ENCODE results near the gene OMP.

OMP gene

DNA sequence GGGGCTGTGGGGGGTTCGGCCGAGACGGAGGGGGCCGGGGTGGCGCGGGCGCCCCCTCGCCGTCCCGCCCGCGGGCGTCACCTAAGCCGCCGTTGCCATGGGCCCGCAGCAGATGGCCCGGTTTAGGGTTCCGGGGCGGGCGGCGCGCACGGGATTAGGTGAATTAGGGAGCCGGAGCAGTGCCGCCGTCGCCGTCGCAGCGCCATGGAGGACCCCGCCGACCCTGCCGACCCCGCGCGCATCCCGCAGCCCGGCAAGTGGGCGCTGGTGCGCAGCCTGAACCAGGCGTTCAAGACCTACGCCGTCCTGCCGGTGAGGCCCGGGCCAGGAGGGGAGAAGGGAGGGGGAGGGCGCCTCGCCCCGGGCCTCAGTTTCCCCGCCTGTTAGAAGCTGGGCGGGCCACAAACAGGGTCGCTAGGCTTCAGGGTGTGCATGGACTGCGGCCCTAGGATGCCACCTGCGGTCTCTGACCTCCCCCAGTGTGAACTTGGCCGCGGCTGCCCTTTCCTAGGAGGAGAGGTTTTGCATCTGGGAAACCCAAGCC, 35.5 kb downstream of the OMP start:
- TF ChIP-seq, protein P1, sequence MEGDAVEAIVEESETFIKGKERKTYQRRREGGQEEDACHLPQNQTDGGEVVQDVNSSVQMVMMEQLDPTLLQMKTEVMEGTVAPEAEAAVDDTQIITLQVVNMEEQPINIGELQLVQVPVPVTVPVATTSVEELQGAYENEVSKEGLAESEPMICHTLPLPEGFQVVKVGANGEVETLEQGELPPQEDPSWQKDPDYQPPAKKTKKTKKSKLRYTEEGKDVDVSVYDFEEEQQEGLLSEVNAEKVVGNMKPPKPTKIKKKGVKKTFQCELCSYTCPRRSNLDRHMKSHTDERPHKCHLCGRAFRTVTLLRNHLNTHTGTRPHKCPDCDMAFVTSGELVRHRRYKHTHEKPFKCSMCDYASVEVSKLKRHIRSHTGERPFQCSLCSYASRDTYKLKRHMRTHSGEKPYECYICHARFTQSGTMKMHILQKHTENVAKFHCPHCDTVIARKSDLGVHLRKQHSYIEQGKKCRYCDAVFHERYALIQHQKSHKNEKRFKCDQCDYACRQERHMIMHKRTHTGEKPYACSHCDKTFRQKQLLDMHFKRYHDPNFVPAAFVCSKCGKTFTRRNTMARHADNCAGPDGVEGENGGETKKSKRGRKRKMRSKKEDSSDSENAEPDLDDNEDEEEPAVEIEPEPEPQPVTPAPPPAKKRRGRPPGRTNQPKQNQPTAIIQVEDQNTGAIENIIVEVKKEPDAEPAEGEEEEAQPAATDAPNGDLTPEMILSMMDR (IDR thresholded peaks at IDR 0.05; ENCODE audit: insufficient read depth, low read depth, low read length, missing control alignments), result no peak
- DNase-seq (ENCODE audit: low read depth), result no peak
- H3K4me3 ChIP-seq (ENCODE audit: low read length), result no peak overlapping the region

DNA sequence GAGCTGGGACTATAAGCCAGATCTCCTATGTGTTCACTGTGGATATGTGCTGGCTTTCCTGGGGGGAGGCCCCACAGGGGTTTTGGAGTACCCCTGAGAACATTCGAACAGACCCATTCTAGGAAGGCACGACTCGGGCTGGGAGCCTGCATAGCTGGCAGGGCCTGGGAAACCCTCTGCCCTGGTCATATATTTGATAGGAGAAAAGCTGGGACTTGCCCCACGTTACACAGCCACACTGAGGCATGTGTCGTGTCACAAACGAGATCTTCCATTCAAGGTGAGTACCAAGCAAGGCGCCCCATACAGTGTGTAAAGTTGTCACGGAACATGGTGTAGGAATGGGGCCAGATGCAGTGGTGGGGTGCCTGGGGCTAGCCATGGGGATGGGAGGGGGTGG, 36.6 kb downstream of the OMP start:
- no peak overlapping the region for H3K4me3 ChIP-seq (ENCODE audit: low read length)
- DNase-seq (ENCODE audit: low read depth), result no peak
- TF ChIP-seq, protein P1 (IDR thresholded peaks at IDR 0.05; ENCODE audit: insufficient read depth, low read depth, low read length, missing control alignments), result no peak

DNA sequence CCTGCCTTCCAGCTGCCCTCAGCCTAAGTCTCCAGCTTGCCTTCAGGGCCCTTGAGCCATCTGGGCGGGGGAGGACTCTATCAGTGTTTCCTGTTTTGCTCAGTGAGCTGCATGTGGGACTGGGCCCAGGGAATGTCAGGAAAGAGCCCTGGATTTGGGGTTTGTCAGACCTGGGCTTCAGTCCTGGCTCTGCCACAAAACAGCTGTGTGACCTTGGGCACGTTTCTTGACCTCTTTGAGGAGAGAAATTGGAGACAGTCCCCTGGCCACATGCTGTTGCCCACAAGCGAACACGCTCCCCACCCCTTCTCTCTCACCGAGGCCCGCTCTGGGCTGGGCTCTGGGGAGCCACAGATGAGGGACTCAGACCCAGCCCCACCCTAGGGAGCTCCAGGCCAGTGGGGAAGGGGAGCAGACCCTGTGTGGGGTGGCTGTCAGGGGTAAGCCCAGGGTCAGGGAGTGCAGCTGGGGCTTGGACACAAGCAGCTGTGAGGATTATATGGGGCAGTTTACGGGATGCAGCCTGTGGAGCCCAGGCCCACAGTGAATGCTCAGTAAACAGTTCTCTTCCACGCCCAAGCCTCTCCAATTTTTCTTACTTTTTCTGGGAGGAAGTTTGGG, 37.7 kb downstream of the OMP start:
- TF ChIP-seq, protein P1 (IDR thresholded peaks at IDR 0.05; ENCODE audit: insufficient read depth, low read depth, low read length, missing control alignments), result no peak
- H3K4me3 ChIP-seq (ENCODE audit: low read length), result no peak overlapping the region
- peak; percentile 27 for DNase-seq (ENCODE audit: low read depth)

DNA sequence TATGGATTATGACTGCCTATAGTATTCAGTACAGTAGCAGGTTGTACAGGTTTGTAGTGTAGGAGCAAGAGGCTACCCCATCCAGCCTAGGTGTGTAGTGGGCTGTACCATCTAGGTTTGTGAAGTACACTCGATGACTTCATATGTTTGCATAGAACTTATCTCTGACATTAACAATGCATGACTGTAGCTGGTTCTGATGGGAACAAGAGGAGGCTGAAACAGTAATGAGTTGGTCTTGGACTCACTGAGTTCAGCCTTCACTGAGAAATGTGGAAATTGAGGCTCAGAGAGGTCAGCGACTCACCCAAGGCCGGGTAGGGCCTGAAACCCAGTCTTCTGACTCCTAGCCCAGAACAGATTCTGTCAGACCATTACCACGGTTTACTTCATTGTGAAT, 38.4 kb downstream of the OMP start:
- TF ChIP-seq, protein P1 (IDR thresholded peaks at IDR 0.05; ENCODE audit: insufficient read depth, low read depth, low read length, missing control alignments), result no peak
- peak; percentile 84 for DNase-seq (ENCODE audit: low read depth)

DNA sequence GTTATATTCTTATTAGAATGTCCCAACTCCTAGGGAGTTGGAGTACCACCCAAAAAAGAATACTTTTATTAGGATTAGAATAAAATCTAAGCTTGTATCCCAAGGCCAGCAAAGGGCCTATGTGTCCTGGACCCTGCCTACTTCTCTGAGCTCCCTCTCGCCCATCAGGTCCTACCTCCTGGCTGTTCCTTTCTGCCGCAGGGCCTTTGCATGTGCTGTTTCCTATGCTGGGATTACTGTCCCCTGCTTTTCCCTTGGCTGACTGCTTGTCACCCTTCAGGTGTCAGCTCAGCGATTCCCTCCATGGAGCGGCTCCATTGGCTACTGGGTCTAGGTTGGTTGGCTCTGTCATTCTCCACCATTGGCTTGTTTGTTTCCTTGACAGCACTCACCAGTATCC, 38.8 kb downstream of the OMP start:
- DNase-seq (ENCODE audit: low read depth), result no peak
- TF ChIP-seq, protein P1 (IDR thresholded peaks at IDR 0.05; ENCODE audit: insufficient read depth, low read depth, low read length, missing control alignments), result no peak
- no peak overlapping the region for H3K4me3 ChIP-seq (ENCODE audit: low read length)

More for the DNA sequence above, 38.4 kb downstream of the OMP start:
- no peak overlapping the region for H3K4me3 ChIP-seq (ENCODE audit: low read length)

DNA sequence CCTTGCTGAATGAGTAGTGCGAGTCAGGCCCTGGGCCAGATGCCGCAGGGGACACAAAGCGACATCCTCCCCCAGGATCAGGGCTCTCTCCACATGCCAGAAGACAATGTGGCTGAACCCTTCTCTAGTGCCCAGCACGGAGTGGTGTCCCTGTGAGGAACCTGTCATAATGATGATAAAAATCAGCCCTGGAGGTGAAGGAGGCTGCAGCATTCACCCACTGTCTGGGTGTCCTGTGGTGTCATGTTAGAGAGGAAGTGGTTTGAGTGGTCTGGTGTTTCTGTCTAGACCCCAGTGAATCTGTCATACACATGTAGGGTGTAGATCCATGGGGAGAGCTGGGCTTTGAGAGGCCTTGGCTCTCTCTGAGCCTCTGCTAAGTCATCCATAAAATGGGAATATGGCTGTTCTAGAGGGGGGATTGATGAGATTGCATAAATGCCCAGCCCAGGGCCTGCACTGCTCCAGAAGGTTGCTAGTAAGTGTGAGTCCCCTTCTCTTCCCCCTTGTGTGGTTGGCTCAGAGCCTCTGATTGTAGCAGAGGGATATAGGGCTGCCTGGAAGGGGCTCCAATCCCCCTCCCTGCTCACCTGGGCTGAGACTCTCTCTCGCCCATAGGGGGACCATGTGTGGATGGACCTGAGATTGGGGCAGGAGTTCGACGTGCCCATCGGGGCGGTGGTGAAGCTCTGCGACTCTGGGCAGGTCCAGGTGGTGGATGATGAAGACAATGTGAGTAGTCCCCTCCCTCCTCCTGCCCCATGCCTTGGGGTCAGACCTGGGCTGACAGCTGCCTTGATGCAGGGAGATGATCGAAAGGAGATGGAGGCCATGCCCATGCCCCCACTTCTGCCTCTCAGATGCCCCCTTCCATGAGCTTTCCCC, 39.7 kb downstream of the OMP start:
- H3K4me3 ChIP-seq (ENCODE audit: low read length), result no peak overlapping the region
- TF ChIP-seq, protein P1 (IDR thresholded peaks at IDR 0.05; ENCODE audit: insufficient read depth, low read depth, low read length, missing control alignments), result no peak
- DNase-seq (ENCODE audit: low read depth), result no peak
